Measurements from ENCODE around the gene TTYH1. TPM values are rescaled to one million over a fixed set of nuclear protein-coding genes. Genes with fewer than 3 reads are reported as not detected.
"Not testable (repeated sequence)": the region's sequence is repeated elsewhere in the genome, so short reads cannot be mapped to it uniquely, and the experiment has no call there.

The TTYH1 gene
- total RNA-seq, 6 experiments from 2014 or later = 0.45 TPM; not detected in 5

GRCh38 chr19:54465426-54466109 is 50.3 kb downstream of the TTYH1 start:
- no peak for DNase-seq
- no peak for TF ChIP-seq CTCF (IDR thresholded peaks at IDR 0.05)
- no peak overlapping the region for H3K27ac Mint-ChIP-seq
- peaks cover 26% of the 10 kb centered on the region for H3K27me3 Mint-ChIP-seq (ENCODE audit: insufficient read depth)
- H3K4me1 Mint-ChIP-seq (ENCODE audit: low read depth) = peaks cover 36% of the 10 kb centered on the region
- H3K9me3 Mint-ChIP-seq = peaks cover 9% of the 10 kb centered on the region
- no peak overlapping the region for H3K4me3 Mint-ChIP-seq
- peaks cover 19% of the 10 kb centered on the region for H3K36me3 Mint-ChIP-seq (ENCODE audit: low read depth)

- H3K27ac Mint-ChIP-seq, H3K9me3 Mint-ChIP-seq, H3K4me3 Mint-ChIP-seq, DNase-seq: not testable (repeated sequence)
- Mint-ChIP-seq H3K36me3 (ENCODE audit: low read depth) (peaks cover 21% of the 10 kb centered on the region), H3K27me3 (ENCODE audit: insufficient read depth) (peaks cover 23% of the 10 kb centered on the region), H3K4me1 (ENCODE audit: low read depth) (peaks cover 40% of the 10 kb centered on the region)
These were observed 50.8 kb downstream of the TTYH1 start for GRCh38 chr19:54466110-54466480.

- H3K36me3 Mint-ChIP-seq (ENCODE audit: low read depth) = peaks cover 14% of the 10 kb centered on the region
- no peak for TF ChIP-seq CTCF (IDR thresholded peaks at IDR 0.05)
- no peak overlapping the region for H3K27ac Mint-ChIP-seq
- peaks cover 32% of the 10 kb centered on the region for H3K4me1 Mint-ChIP-seq (ENCODE audit: low read depth)
- peaks cover 3% of the 10 kb centered on the region for H3K27me3 Mint-ChIP-seq (ENCODE audit: insufficient read depth)
- no peak overlapping the region for H3K4me3 Mint-ChIP-seq
- no peak for DNase-seq
- no peaks in the 10 kb centered on the region for H3K9me3 Mint-ChIP-seq
These were observed 54.3 kb downstream of the TTYH1 start for GRCh38 chr19:54469496-54469934.

GRCh38 chr19:54470276-54470887 is 55.1 kb downstream of the TTYH1 start:
- DNase-seq = no peak
- Mint-ChIP-seq H3K27me3 (ENCODE audit: insufficient read depth) (peaks cover 3% of the 10 kb centered on the region), H3K9me3 (no peaks in the 10 kb centered on the region), H3K36me3 (ENCODE audit: low read depth) (peaks cover 14% of the 10 kb centered on the region; the same call in 1 of the 2 replicates), H3K27ac (peak overlapping the region; percentile 61), H3K4me3 (peak overlapping the region; percentile 73), H3K4me1 (ENCODE audit: low read depth) (peaks cover 29% of the 10 kb centered on the region)
- TF ChIP-seq CTCF (IDR thresholded peaks at IDR 0.05) = no peak

GRCh38 chr19:54470991-54471782 is 55.9 kb downstream of the TTYH1 start:
- peaks cover 10% of the 10 kb centered on the region; the same call in 1 of the 2 replicates for H3K36me3 Mint-ChIP-seq (ENCODE audit: low read depth)
- H3K4me1 Mint-ChIP-seq (ENCODE audit: low read depth) = peaks cover 29% of the 10 kb centered on the region
- no peak for DNase-seq
- no peak for TF ChIP-seq CTCF (IDR thresholded peaks at IDR 0.05)
- H3K9me3 Mint-ChIP-seq = no peaks in the 10 kb centered on the region
- no peaks in the 10 kb centered on the region for H3K27me3 Mint-ChIP-seq (ENCODE audit: insufficient read depth)
- peak overlapping the region; percentile 61; the same call in 1 of the 2 replicates for H3K27ac Mint-ChIP-seq
- peak overlapping the region; percentile 83 for H3K4me3 Mint-ChIP-seq
